Small intestine (tissue), 7 donors: ENCODE results near the gene SEH1L. TPM values are rescaled to one million over a fixed set of nuclear protein-coding genes. Genes with fewer than 3 reads are reported as not detected.

ENCODE experiments used
- DNase-seq, 2 donors: peaks; one replicate each; pipeline versions ENCODE4 v3.0.0 to v3.0.0-alpha.2; 2013
- FAIRE-seq: peaks from 2 replicates; lab custom pipeline; 2012; peaks lifted over from hg19 to GRCh38; lab: Jason Lieb, UNC
- H3K27ac ChIP-seq, 3 donors: one replicate each; pipeline ENCODE4 v1.5.1; 2013; ENCODE audit warnings: low read length in 2 of 3, mild to moderate bottlenecking in 2 of 3, control low read depth in 1 of 3, inconsistent platforms in 1 of 3, low read depth in 1 of 3, moderate library complexity in 1 of 3
- H3K27me3 ChIP-seq, 3 donors: one replicate each; pipeline ENCODE4 v1.6.1; 2013; ENCODE audit warnings: low read length in 3 of 3, inconsistent platforms in 1 of 3; ENCODE audit not compliant: control insufficient read depth in 3 of 3, insufficient read depth in 3 of 3
- H3K36me3 ChIP-seq, 3 donors: one replicate each; pipeline ENCODE4 v1.6.1; 2013; ENCODE audit warnings: low read length in 3 of 3, inconsistent platforms in 1 of 3, low read depth in 1 of 3, mild to moderate bottlenecking in 1 of 3, moderate library complexity in 1 of 3; ENCODE audit not compliant: control insufficient read depth in 3 of 3, insufficient read depth in 2 of 3
- H3K4me1 ChIP-seq, 3 donors: one replicate each; pipeline ENCODE4 v1.6.1; 2013; ENCODE audit warnings: low read length in 2 of 3, inconsistent platforms in 1 of 3, low read depth in 1 of 3, mild to moderate bottlenecking in 1 of 3, moderate library complexity in 1 of 3; ENCODE audit not compliant: control insufficient read depth in 3 of 3, insufficient read depth in 2 of 3
- H3K4me3 ChIP-seq, 3 donors: one replicate each; pipeline ENCODE4 v1.5.1; 2013; ENCODE audit warnings: low read length in 3 of 3, control low read depth in 1 of 3, inconsistent platforms in 1 of 3, low read depth in 1 of 3, mild to moderate bottlenecking in 1 of 3, moderate library complexity in 1 of 3
- H3K9me3 ChIP-seq, 2 donors: one replicate each; pipeline ENCODE4 v1.6.1; 2013; ENCODE audit warnings: low read depth in 1 of 2, low read length in 1 of 2; ENCODE audit not compliant: control insufficient read depth in 2 of 2, insufficient read depth in 1 of 2
- WGBS, 3 donors: extraction: QIAGEN DNeasy Blood & Tissue Kit; methylation state at CpG; one replicate each; pipeline ENCODE4 v1.1.7; 2013; 5-methylcytosine and 5-hydroxymethylcytosine counted together
- polyA plus RNA-seq, 4 donors: library from polyadenylated mRNA; stranded (reverse) in 3 of 4; unstranded in 1 of 4; fragments of 200-250 nt in 3 of 4; fragments of 120-200 nt in 1 of 4; gene quantifications; one replicate each; pipeline versions ENCODE4 v1.2.1 to v1.2.3, GENCODE V29; 2013
- donor health status: healthy with polysubstance abuse.
- donor health status: control.
- donor health status: control.
- donor health status: Bipolar disorder and iron deficiency.
- donor health status: healthy.

Gene SEH1L
- polyA plus RNA-seq, 4 donors, result 15.2 to 30.9 (median 18.0) TPM

DNA sequence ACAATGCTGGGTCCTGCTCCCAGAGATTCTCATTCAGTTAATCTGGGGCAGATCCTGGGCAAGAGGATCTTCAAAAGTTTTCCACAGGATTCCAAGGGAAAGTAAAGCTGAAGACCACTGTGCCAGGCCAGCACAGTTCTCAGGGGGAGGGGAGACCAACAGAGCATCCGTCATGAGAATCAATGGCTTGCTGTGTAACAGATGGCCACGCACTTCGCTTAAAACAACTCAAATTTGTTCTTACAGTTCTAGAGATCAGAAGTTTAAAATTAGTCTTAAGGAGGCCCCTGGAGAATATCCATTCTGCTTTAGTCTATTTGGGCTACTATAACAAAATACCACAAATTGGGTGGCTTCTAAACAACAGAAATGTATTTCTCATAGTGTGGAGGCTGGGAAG lies 17.4 kb upstream of the SEH1L start:
- no peak overlapping the region for H3K4me3 ChIP-seq
- 76 to 94% (median 88%) methylated on average over 3 of the region's 3 CpGs for WGBS, 3 donors
- FAIRE-seq (no peak), DNase-seq (no peak)
- no peaks in the 10 kb centered on the region for H3K4me1 ChIP-seq
- H3K36me3 ChIP-seq, result no peaks in the 10 kb centered on the region
- no peak overlapping the region for H3K27ac ChIP-seq
- H3K9me3 ChIP-seq, result no peaks in the 10 kb centered on the region
- no peaks in the 10 kb centered on the region for H3K27me3 ChIP-seq

DNA sequence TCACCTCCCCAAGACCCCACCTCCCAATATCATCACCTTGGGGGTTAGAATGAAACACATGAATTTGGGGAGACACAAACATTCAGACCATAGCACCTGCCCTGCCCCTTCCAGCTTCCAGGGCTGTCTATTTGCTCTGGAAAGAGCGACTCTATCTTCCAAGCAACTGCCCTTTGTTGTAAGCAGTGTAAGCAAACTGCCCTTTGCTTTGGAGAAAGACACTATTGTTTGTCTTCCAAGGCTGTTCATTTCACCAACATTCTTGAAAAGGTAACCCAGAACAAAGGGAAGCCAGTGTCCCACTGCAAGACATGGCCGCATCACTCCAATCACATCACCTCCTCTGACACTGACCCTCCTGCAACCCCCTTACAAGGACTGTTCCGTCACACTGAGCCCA lies 16.9 kb upstream of the SEH1L start:
- Histone ChIP-seq H3K27ac (no peak overlapping the region), H3K36me3 (no peaks in the 10 kb centered on the region), H3K4me1 (no peaks in the 10 kb centered on the region), H3K9me3 (no peaks in the 10 kb centered on the region), H3K4me3 (no peak overlapping the region), H3K27me3 (no peaks in the 10 kb centered on the region)
- WGBS, 3 donors, result 87 to 94% (median 88%) methylated on average over 3 of the region's 3 CpGs
- no peak for DNase-seq
- FAIRE-seq, result no peak

DNA sequence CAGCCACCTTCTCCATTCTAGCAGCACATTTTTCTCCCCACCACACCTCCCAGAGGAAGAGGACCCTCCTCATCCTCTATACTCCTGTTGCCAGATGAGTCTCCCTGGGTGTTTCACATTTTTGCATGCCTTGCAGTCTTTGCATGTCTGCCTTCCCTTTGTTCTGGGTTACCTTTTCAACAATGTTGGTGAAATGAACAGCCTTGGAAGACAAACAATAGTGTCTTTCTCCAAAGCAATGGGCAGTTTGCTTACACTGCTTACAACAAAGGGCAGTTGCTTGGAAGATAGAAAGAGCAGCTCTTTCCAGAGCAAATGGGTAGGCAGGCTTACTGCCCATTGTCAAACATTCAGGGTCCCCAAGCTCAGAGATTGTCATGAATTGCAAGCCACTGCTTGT lies 14.5 kb upstream of the SEH1L start:
- DNase-seq (no peak), FAIRE-seq (no peak)
- H3K4me1 ChIP-seq, result no peaks in the 10 kb centered on the region
- H3K27ac ChIP-seq, result no peak overlapping the region
- H3K27me3 ChIP-seq, result no peaks in the 10 kb centered on the region
- H3K4me3 ChIP-seq, result no peak overlapping the region
- H3K9me3 ChIP-seq, result no peaks in the 10 kb centered on the region
- H3K36me3 ChIP-seq, result no peaks in the 10 kb centered on the region

DNA sequence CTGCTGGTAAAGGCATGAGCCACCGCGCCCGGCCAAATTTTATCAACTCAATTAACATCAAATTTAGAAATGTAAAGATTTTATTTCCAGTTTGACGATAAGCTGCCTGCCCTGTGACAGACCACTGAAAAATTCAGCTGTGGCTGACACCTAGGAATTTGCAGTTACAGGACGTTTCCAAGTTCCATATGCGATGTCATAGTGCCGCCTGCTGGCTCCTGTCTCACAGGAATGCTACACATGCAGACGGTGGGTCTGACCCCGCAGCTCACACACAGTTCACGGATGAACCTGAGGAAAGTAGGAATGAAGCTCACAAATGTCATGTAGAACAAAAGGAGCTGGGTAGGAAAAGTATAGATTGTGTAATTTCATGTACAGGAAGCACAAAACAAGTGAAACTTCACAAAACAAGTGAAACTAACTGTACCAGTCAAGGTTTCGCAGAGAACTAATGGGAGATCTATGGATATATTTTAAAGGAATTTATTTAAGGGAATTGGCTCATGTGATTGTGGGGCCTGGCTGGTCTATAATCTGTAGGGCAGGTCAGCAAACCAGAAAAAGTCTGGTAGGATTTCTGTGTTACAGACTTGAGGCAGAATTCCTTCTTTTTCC lies 13.2 kb upstream of the SEH1L start:
- Histone ChIP-seq H3K36me3 (no peaks in the 10 kb centered on the region), H3K9me3 (no peaks in the 10 kb centered on the region), H3K27ac (no peak overlapping the region), H3K4me1 (no peaks in the 10 kb centered on the region), H3K27me3 (no peaks in the 10 kb centered on the region), H3K4me3 (no peak overlapping the region)
- WGBS, 3 donors, result 25 to 28% (median 25%) methylated on average over 11 of the region's 11 CpGs
- DNase-seq (peak; percentile 77 to 86), FAIRE-seq (no peak)

DNA sequence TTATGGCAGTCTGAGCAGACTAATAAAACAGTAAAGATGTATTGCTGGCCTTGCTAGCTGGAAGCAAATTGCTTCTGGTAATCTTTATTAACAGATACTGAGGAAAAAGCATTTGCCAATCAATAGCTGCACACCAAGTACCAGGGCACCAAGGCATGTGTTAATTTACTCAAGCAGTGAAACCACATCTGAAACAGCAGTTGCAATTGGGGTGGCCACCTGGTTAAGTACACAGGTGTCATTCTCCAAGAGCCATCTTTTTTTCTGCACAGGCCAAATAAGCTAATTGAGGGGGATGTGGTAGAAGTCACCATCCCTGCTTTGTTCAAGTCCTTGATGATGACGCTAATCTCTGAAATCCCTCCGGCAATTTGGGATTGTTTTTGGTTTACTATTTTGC lies 8.6 kb upstream of the SEH1L start:
- no peaks in the 10 kb centered on the region for H3K4me1 ChIP-seq
- no peaks in the 10 kb centered on the region for H3K27me3 ChIP-seq
- no peak overlapping the region for H3K27ac ChIP-seq
- 83 to 93% (median 88%) methylated on average over 2 of the region's 2 CpGs for WGBS, 3 donors
- DNase-seq (no peak), FAIRE-seq (no peak)
- H3K9me3 ChIP-seq, result no peaks in the 10 kb centered on the region
- H3K36me3 ChIP-seq, result no peaks in the 10 kb centered on the region
- no peak overlapping the region for H3K4me3 ChIP-seq

DNA sequence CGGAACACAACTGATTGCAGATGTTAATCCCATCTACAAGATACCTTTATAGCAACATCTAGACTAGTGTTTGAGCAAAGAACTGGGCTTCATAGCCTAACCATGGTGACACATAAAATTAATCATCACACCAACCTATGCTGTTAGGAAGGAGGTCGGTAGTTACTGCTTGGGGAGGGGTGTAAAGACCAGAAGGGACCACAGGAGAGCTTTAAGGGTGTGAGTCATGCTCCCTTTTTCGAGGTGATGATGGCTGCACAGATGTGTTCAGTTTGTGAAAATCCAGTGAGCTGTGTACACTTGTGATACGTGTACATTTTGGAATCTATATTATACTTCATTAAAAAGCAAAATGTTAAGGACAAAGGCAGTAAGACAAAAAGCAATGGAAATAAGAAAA lies 4.6 kb upstream of the SEH1L start:
- 71 to 85% (median 79%) methylated on average over 4 of the region's 4 CpGs for WGBS, 3 donors
- H3K27ac ChIP-seq, result no peak overlapping the region
- DNase-seq, result no peak
- H3K27me3 ChIP-seq, result no peaks in the 10 kb centered on the region
- peaks cover 0 to 2% (median 2%) of the 10 kb centered on the region in 3 donors for H3K4me1 ChIP-seq
- no peaks in the 10 kb centered on the region for H3K9me3 ChIP-seq
- FAIRE-seq, result no peak
- H3K4me3 ChIP-seq, result no peak overlapping the region
- H3K36me3 ChIP-seq, result no peaks in the 10 kb centered on the region

DNA sequence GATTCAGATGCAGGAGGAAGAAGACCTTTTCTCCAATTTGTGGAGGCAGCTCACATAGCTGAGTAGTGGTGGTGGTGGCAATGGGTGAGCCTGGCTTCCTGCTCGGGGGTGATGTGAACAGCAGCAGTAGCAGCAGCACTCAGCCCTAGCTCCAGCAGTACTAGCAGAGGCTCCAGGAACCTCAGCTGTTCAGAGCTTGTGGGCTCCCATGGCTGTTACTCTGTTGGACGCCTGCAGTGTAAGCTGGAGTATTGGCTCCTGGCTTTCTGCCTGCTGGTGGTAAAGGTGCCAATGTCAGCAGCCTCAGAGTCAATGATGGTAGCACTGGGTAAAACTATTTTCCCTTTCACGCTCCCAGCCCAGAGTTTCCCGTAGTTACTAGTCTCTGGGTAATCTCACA lies 3.1 kb upstream of the SEH1L start:
- H3K27ac ChIP-seq, result no peak overlapping the region

DNA sequence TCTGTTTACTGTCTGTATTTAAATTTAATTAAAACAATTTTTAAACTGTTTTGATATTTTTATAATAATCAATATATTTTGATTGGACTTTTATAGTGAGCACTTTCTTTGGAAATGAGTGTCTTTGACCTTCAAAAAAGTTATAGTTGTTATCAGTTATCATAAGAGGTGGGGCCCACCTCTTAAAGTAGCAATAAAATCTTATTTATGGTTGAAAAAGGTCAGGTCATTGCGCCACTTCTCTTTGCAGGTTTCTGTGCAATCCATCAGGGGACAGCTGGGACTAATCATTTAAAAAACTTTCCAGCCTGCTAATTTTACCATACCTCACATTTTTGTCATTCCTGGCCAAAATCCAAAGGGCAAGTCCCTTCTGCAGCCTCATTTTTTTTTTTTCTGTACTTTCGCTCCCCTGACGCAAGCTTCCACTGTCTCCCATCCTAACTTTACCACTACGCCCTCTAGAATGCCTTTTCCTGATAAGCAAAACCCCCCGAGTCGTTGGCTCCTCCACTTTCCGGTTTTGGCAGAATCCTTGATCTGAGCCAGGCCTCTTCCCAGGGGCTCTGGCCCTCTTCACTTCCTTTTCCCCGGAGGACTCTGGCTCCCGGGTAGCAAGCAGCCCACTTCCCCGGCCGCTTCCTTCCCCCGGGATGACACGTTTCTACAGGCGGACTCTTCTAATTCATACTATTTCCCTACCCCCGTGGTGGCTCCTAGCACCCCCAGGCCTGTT lies 1.1 kb upstream of the SEH1L start:
- Histone ChIP-seq H3K9me3 (peaks cover 0 to 3% of the 10 kb centered on the region in 2 donors), H3K27me3 (no peaks in the 10 kb centered on the region), H3K4me3 (peak overlapping the region; percentile 36 to 78 (median 55)), H3K4me1 (peaks cover 0 to 5% (median 2%) of the 10 kb centered on the region in 3 donors), H3K27ac (peak overlapping the region; percentile 87 to 100 (median 97)), H3K36me3 (peaks cover 0 to 5% (median 0%) of the 10 kb centered on the region in 3 donors)
- FAIRE-seq (no peak), DNase-seq (peak in 1 of 2 donors; percentile 80)
- 3 to 5% (median 4%) methylated on average over 15 of the region's 15 CpGs for WGBS, 3 donors

More for the DNA sequence above, 3.1 kb upstream of the SEH1L start:
- FAIRE-seq (no peak), DNase-seq (peak in 1 of 2 donors; percentile 22)
- Histone ChIP-seq H3K27me3 (no peaks in the 10 kb centered on the region), H3K36me3 (peaks cover 0 to 2% (median 0%) of the 10 kb centered on the region in 3 donors), H3K9me3 (peaks cover 0 to 3% of the 10 kb centered on the region in 2 donors), H3K4me3 (no peak overlapping the region), H3K4me1 (peaks cover 0 to 5% (median 2%) of the 10 kb centered on the region in 3 donors)
- 29 to 57% (median 32%) methylated on average over 4 of the region's 4 CpGs for WGBS, 3 donors
